Peyer's patch (tissue), 4 donors: ENCODE results near the gene PITHD1.

Experiments used
- POLR2A ChIP-seq, 2 donors: fragments of 450-650 bp; IDR thresholded peaks; one replicate each; pipeline ENCODE4 v1.5.1; 2017; ENCODE audit warnings: antibody characterized with exemption in 2 of 2, mild to moderate bottlenecking in 2 of 2, moderate library complexity in 2 of 2
- TF ChIP-seq, protein P1 (sequence below), 6 experiments: fragments of 450-650 bp in 4 of 6; fragments of 200-600 bp in 2 of 6; sonication (generic) in 1 of 6; IDR thresholded peaks; one replicate each; pipeline ENCODE4 v1.5.1; 2017 to 2019; ENCODE audit warnings: antibody characterized with exemption in 6 of 6, mild to moderate bottlenecking in 3 of 6, moderate library complexity in 1 of 6

DNA sequence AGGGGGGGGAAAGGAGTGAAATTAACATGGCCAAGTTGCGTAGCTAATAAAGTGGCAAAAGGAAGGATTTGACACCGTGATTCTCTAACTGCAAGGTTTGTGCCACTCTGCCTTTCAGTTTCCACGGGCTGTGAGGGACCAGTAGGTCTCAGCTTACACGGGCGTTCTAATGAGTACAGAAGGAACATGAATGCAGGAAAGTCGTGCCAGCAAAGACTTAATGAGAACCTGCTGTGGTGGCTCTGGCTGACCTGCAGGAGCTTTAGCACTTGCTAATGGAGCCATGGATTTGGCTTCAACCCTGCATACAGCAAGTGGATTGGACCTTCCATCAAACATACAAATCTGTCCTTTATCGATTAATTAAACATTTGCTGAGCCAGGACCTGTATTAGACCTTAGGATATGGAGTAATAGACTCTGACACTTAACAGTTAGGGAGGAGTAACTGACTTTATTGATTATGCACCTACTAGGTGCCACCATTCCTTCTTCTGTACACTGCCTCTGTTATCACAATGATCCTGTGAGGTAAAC lies 15.1 kb upstream of the PITHD1 start:
- no peak for TF ChIP-seq POLR2A (IDR thresholded peaks at IDR 0.05)
- TF ChIP-seq, protein P1, sequence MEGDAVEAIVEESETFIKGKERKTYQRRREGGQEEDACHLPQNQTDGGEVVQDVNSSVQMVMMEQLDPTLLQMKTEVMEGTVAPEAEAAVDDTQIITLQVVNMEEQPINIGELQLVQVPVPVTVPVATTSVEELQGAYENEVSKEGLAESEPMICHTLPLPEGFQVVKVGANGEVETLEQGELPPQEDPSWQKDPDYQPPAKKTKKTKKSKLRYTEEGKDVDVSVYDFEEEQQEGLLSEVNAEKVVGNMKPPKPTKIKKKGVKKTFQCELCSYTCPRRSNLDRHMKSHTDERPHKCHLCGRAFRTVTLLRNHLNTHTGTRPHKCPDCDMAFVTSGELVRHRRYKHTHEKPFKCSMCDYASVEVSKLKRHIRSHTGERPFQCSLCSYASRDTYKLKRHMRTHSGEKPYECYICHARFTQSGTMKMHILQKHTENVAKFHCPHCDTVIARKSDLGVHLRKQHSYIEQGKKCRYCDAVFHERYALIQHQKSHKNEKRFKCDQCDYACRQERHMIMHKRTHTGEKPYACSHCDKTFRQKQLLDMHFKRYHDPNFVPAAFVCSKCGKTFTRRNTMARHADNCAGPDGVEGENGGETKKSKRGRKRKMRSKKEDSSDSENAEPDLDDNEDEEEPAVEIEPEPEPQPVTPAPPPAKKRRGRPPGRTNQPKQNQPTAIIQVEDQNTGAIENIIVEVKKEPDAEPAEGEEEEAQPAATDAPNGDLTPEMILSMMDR (IDR thresholded peaks at IDR 0.05) = no peak
